NCI-H1092 (cell line): ENCODE measurements around the gene SLC35A1.
A peak's percentile ranks its signal among the peaks of the same experiment; 100 is the strongest.
"Not testable (repeated sequence)": the region's sequence is repeated elsewhere in the genome, so short reads cannot be mapped to it uniquely, and the experiment has no call there.

Experiments used
- DNase-seq: peaks from one replicate; lab custom pipeline; 2025; lab: John Stamatoyannopoulos, UW

SLC35A1 gene

DNA sequence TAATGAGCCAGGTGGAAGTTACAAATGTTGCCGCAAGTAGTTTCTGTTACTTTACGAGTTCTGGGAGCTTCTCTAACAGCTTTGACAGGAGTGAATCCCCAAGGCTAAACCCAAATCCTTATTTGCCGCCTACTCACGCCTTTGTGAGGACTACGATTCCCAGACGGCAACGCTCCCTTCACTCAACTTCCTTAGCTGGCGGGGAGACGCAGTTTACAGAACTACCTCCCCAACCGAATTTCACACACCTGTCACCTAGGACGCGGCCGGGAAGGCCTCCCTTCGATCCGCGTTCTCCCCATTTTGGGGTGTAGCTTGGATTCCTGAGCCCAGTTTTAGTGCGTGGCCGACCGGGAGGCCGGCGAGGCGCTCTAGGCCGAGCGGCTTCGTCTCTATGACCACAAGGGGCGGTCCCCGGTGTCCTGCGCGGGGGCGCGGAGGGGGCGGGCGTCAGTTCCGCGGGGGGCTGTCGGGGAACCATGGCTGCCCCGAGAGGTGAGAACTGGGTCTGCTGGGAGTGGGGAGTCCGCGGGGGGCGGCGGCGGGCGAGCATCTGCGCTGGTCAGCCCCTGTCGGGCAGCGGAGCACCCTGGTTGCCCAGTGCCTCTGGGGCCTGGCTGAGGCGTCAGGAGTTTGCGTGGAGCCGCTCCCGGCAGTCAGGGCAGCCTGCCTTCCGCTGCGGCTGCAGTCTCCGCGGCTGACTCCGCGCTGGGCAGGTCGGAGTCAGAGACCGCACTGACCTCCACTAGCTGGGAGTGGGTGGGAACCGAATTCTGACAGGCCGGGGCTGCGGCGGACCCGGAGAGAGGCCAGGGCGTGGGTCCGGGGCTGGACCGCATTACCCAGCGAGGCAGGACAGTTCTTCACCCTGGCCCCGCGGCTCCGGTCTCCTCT is at the start of gene SLC35A1:
SLC35A1 (plus strand) TSS at position 450 of the 894 bp plus-strand sequence; CDS start at position 480, 30 bp downstream.
- DNase-seq = peak; percentile 72

DNA sequence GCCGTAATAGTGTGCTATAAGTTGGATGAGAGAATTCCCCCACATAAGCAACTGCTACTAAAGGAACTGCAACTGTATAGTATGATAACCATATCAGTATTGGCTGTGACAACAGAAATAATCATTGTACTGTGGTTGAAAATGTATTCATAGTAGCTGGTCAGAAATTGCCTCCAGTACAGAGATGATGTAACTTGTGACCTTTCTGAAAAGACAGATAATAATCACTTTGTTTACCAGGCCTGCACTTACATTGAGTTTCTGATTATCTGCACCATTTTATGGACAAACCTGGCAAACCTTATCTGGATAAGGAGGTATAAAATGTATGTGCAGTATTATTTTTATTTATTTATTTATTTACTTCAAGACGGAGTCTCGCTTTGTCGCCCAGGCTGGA is 46.0 kb upstream of the SLC35A1 start:
- DNase-seq = no peak

DNA sequence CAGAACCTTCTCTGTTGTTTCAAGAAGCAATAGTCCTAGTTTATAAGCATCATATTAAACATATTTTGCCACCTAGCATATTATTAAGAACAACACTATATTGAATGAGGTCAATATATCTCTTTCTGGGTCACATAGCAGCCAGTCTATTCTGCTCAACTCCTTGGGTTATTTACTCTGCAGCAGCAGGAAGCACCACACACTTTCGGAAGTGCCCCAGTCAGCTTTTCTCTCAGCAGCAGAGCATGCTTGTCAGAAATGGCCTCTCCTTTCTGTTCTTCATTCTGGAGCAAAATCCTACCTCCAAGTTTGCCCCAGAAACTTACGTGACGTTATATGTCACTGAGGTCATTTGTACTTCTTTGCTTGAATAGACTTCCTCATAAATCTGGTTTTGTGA is 42.3 kb upstream of the SLC35A1 start:
- DNase-seq = no peak

GRCh38 chr6:87431263-87431662 is 41.5 kb upstream of the SLC35A1 start:
- no peak for DNase-seq

- DNase-seq = no peak
Measured at GRCh38 chr6:87436435-87436834, 36.3 kb upstream of the SLC35A1 start.

DNA sequence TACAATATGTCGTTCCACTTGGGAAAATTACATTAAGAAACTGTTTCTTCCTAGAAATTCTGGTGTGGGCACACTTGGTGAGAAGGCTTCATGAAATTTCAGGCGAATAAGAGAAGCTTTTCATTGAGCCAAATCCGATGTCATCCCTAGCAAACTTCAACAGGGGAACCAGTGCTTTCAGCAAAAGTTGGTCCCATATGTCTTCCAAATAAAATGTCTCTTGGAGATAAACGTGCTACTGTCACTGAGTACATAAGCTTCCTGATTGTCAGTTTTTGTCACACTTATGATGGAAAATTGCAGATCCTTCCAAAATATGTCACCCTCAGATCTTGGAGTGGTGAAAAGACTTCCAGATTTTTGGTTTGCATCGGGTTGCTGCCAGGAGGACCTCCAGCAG is 31.1 kb upstream of the SLC35A1 start:
- DNase-seq = no peak

DNA sequence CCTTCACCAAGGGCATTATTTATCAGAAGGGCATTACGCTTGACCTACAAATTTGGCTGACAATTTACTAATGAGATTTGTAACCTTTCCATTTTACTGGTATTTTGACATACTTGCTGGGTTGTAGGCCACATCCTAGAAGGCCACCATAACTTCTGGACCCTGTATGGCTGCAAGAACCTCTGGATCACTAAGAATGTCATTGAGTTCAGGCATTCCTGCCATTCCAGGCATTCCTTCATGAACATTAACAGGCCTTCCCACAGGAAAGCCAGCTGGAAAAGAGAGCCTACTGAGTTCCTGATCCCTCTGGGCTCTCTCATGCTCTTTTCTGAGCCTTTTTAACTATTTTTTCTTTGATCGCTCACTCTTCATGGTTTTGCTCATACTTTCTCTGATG is 28.4 kb upstream of the SLC35A1 start:
- no peak for DNase-seq

DNA sequence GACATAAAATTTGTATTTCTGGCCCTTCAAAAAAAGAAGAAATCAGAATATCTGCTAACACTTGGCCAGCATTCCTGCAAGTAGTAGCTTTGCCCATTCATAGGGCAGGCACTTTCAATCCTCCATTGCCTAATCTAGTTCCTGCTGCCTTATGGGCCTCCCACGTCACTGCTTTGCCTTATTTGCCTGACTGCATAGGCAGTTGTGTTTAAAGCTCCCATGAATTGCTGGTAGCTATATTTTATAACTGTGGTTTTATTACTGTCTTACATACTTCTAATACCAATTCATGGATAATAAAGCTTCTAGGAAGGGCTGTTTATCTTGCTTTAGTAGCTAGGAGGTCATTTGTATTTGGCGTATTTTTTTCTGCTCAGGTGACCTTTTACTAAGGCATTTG is 7.7 kb upstream of the SLC35A1 start:
- no peak for DNase-seq

DNA sequence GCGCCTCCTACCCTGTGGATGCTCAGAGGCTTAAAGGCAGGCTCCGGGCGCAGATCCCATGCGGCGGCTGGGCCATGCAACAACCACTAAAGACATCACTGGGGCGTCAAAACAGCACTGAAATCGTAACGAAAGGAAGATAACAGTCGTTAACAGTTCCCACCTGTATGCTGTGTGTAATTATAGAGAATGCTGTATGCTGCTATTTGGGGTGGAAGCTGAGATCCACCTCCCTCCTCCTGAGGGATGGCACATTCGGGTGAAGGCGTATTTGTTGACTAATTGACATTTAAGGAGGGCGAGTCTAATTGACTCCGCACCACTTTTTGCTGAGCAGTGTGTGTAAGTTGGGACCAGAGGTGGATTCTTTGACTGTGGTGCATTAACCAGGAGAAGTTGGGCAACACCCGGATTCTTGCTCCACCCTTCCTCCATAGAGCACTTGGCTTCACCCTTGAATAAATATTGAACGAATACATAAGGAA is 687 bp downstream of the SLC35A1 start:
- DNase-seq = no peak

GRCh38 chr6:87481931-87482330 is 9.2 kb downstream of the SLC35A1 start:
- DNase-seq = no peak

- DNase-seq = no peak
Measured at GRCh38 chr6:87482366-87482765, 9.6 kb downstream of the SLC35A1 start.

DNA sequence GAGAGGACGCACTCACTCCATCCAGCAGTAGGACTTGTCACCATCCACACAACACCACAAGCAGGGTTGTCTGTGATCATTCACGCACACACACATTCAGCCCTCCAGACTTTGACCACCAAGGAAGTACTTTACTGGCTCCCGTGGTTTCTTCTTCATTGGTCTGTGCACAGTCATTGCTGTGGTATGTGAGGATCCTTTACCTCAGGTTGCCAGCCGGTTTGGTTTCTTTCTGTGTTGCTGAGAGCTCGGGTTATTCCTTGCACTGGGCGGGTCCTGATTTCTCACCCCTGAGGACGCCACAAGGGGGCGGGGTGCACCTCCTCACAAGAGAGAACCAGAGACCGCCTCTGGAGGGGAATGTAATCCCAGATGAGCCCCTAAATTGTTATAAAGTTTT is 11.2 kb downstream of the SLC35A1 start:
- DNase-seq = no peak

GRCh38 chr6:87484491-87484890 is 11.7 kb downstream of the SLC35A1 start:
- DNase-seq = no peak

DNA sequence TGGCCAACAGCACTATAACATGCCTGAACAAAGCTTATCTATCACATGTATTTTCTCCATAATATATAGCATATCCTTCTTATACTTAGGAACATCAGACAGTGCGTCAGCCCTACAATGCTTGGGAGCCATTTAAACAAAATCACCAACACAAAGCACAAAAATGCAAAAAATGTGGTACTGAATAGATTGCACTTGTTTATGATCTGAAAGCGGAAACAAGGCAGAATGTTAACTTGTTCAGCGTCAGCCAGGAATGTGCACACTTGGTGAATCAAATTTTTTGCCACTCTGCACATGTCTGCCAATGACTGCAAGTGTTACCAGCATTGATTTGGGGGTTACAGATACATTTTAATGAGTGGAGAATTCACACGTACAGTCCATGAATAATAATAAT is 14.8 kb downstream of the SLC35A1 start:
- DNase-seq = no peak

- not testable (repeated sequence) for DNase-seq
Measured at GRCh38 chr6:87489326-87489725, 16.6 kb downstream of the SLC35A1 start.

DNA sequence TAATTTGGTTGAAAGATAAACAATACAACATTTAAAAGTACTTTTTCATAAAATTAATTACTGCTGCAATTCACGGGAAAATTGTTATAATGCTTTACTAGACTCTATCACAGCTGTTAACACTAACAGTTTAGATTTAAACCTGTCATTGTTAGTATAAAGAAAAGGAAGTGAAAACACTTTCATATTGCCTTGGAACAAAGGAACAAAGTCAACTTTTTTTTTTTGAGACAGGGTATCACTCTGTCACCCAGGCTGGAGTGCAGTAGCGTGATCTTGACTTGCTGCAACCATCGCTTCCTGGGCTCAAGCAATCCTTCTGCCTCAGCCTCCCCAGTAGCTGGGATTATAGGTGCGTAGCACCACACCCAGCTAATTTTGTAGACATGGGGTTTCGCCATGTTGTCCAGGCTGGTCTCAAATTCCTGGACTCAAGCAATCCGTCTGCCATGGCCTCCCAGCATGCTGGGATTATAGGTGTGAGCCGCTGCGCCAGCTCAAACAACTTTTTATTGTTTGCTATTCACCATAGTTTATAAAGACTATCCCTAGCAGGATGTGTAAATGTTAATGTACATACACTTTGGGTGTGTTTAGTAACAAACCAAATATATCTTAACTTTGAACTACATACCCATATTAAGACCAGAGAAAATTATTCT is 22.1 kb downstream of the SLC35A1 start:
- no peak for DNase-seq

- no peak for DNase-seq
Measured at GRCh38 chr6:87498048-87498447, 25.3 kb downstream of the SLC35A1 start.

- no peak for DNase-seq
Measured at GRCh38 chr6:87501809-87502572, 29.2 kb downstream of the SLC35A1 start.

- DNase-seq = no peak
Measured at GRCh38 chr6:87504441-87504840, 31.7 kb downstream of the SLC35A1 start.

DNA sequence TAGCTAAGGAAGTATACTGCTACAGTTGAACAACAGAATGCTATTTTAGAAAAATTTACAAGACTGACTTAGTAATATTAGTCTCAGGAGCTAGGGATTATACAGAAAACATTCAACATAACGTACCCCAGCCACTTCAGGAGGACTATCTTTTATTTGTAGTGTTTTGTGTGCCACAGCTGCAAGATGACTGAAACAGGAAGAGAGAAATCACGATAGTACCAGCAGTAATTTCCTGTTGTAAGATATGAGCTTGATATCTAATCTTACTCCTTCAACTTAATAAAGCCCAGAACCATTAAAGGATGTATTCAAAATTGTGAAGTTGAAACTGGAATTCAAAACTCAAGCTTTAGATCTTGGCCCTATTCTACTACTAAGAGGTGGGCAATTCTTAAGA is 42.1 kb downstream of the SLC35A1 start:
- DNase-seq = no peak

DNA sequence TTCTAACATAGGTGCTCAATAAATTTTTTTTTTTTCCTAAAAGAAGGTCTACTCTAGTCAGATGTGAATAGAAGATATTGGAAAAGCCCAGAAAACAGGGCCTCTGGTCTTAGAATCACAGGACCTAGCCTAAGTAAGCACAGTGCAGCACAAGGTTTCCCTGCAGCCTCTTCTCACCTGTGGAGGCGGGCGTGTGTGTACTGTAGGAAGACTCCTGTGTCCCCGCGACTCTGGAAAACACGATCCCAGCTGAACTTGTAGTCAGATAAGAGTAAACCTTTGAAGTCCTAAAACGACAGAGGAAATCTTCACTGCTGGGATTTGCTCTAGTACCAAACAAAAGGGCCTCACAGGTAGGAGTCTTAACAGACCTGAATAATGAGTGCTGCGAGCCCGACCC is 45.7 kb downstream of the SLC35A1 start:
- no peak for DNase-seq

DNA sequence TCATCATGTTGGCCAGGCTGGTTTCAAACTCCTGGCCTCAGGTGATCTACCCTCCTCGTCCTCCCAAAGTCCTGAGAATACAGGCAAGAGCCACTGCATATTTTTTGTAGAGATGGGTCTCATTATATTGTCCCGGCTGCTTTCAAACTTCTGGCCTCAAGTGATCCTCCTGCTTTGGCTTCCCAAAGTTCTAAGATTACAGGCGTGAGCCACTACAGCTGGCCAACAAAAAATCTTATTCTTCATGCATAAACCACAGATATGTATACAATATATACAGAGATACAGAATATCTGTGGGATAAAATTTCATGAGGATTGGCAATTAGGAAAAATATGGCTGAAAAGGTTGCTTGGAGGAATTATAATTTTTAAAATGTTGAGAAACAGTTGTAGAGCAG is 49.9 kb downstream of the SLC35A1 start:
- no peak for DNase-seq

GRCh38 chr6:87529221-87529620 is 56.4 kb downstream of the SLC35A1 start:
- no peak for DNase-seq
